Transverse colon (tissue), 4 donors: ENCODE measurements around the gene MFSD6L.

Experiments used
- EP300 ChIP-seq: sonication (generic); formaldehyde crosslinking; IDR thresholded peaks from one replicate; pipeline ENCODE4 v1.6.1; 2017; ENCODE audit warnings: antibody characterized with exemption, low read depth
- POLR2AphosphoS5 ChIP-seq, 3 donors: sonication (generic); formaldehyde crosslinking; IDR thresholded peaks; one replicate each; pipeline ENCODE4 v1.6.1; 2016; ENCODE audit warnings: antibody characterized with exemption in 3 of 3
- TF ChIP-seq, protein P1 (sequence below), 5 experiments: fragments of 200-600 bp in 3 of 5; fragments of 450-650 bp in 2 of 5; sonication (generic) in 3 of 5; IDR thresholded peaks; 1 replicate in 2 of 5; 2 replicates in 3 of 5; pipeline ENCODE4 v1.5.1; 2016 to 2017; ENCODE audit warnings: antibody characterized with exemption in 5 of 5, inconsistent platforms in 3 of 5, mild to moderate bottlenecking in 2 of 5, moderate library complexity in 1 of 5

DNA sequence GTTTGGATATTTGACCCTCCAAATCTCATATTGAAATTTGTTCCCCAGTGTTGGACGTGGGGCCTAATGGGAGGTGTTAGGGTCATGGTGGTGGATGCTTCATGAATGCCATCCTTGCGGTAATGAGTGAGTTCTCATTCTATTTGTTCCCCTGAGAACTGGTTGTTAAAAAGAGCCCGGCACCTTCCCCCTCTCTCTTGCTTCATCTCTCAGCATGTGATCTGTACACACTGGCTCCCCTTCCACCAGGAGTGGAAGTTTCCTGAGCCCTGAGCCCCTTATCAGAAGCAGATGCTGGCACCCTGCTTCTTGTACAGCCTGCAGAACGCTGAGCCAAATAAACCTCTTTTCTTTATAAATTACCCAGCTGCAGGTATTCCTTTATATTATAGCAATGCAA lies 42.7 kb upstream of the MFSD6L start:
- TF ChIP-seq EP300 (no peak), POLR2AphosphoS5 (IDR thresholded peaks at IDR 0.05) (no peak)
- TF ChIP-seq, protein P1, sequence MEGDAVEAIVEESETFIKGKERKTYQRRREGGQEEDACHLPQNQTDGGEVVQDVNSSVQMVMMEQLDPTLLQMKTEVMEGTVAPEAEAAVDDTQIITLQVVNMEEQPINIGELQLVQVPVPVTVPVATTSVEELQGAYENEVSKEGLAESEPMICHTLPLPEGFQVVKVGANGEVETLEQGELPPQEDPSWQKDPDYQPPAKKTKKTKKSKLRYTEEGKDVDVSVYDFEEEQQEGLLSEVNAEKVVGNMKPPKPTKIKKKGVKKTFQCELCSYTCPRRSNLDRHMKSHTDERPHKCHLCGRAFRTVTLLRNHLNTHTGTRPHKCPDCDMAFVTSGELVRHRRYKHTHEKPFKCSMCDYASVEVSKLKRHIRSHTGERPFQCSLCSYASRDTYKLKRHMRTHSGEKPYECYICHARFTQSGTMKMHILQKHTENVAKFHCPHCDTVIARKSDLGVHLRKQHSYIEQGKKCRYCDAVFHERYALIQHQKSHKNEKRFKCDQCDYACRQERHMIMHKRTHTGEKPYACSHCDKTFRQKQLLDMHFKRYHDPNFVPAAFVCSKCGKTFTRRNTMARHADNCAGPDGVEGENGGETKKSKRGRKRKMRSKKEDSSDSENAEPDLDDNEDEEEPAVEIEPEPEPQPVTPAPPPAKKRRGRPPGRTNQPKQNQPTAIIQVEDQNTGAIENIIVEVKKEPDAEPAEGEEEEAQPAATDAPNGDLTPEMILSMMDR (IDR thresholded peaks at IDR 0.05), result no peak
